Astrocyte (in vitro differentiated cells and primary cell): ENCODE data around the gene RBSN. TPM values are rescaled to one million over a fixed set of nuclear protein-coding genes. Genes with fewer than 3 reads are reported as not detected.

Experiments
- DNase-seq: peaks from one replicate; pipeline ENCODE4 v3.0.0-alpha.2; 2010; ENCODE audit warnings: low read depth
- FAIRE-seq: peaks from 2 replicates; lab custom pipeline; 2011; peaks lifted over from hg19 to GRCh38; lab: Jason Lieb, UNC
- H2AFZ ChIP-seq: 2 replicates; pipeline ENCODE4 v1.6.0; 2012; ENCODE audit warnings: low read depth, low read length, inconsistent platforms
- H3K27ac ChIP-seq: 2 replicates; pipeline ENCODE4 v1.5.1; 2011; ENCODE audit warnings: low read depth, low read length, inconsistent platforms
- H3K27me3 ChIP-seq: 2 replicates; pipeline ENCODE4 v1.6.0; 2011; ENCODE audit warnings: low read length, inconsistent platforms; ENCODE audit not compliant: insufficient read depth
- H3K36me3 ChIP-seq: 2 replicates; pipeline ENCODE4 v1.5.1; 2011; ENCODE audit warnings: low read length, inconsistent platforms; ENCODE audit not compliant: insufficient read depth
- H3K4me1 ChIP-seq: 2 replicates; pipeline ENCODE4 v1.5.1; 2011; ENCODE audit warnings: low read length, inconsistent platforms; ENCODE audit not compliant: insufficient read depth
- H3K4me2 ChIP-seq: 2 replicates; pipeline ENCODE4 v1.6.0; 2012; ENCODE audit warnings: low read length, inconsistent platforms
- H3K4me3 ChIP-seq: 2 replicates; pipeline ENCODE4 v1.5.1; 2011; ENCODE audit warnings: low read depth, mild to moderate bottlenecking, low read length, inconsistent platforms; ENCODE audit not compliant: insufficient read depth
- H3K79me2 ChIP-seq: 2 replicates; pipeline ENCODE4 v1.6.0; 2012; ENCODE audit warnings: mild to moderate bottlenecking, low read length, inconsistent platforms; ENCODE audit not compliant: insufficient read depth
- H3K9ac ChIP-seq: 2 replicates; pipeline ENCODE4 v1.6.0; 2012; ENCODE audit warnings: mild to moderate bottlenecking, low read length, inconsistent platforms
- H3K9me3 ChIP-seq: 2 replicates; pipeline ENCODE4 v1.5.1; 2012; ENCODE audit warnings: low read depth, mild to moderate bottlenecking, low read length, inconsistent platforms; ENCODE audit not compliant: insufficient read depth
- H4K20me1 ChIP-seq: 2 replicates; pipeline ENCODE4 v1.6.0; 2012; ENCODE audit warnings: low read length, inconsistent platforms; ENCODE audit not compliant: insufficient read depth
- H3K27ac Mint-ChIP-seq: one replicate; pipeline ENCODE4 v1.8.0; 2021; ENCODE audit warnings: mild to moderate bottlenecking, mixed read lengths; ENCODE audit not compliant: unreplicated experiment
- H3K27me3 Mint-ChIP-seq: one replicate; pipeline ENCODE4 v1.8.0; 2021; ENCODE audit warnings: low read depth, mixed read lengths; ENCODE audit not compliant: unreplicated experiment
- H3K36me3 Mint-ChIP-seq: one replicate; pipeline ENCODE4 v1.8.0; 2021; ENCODE audit warnings: low read depth, mixed read lengths; ENCODE audit not compliant: unreplicated experiment
- H3K4me1 Mint-ChIP-seq: one replicate; pipeline ENCODE4 v1.8.0; 2021; ENCODE audit warnings: low read depth, mixed read lengths; ENCODE audit not compliant: unreplicated experiment
- H3K4me3 Mint-ChIP-seq: one replicate; pipeline ENCODE4 v1.8.0; 2021; ENCODE audit warnings: mild to moderate bottlenecking, moderate library complexity, mixed read lengths; ENCODE audit not compliant: unreplicated experiment
- H3K9me3 Mint-ChIP-seq: one replicate; pipeline ENCODE4 v1.8.0; 2021; ENCODE audit warnings: mild to moderate bottlenecking, mixed read lengths; ENCODE audit not compliant: unreplicated experiment
- CTCF ChIP-seq: IDR thresholded peaks from 2 replicates; pipeline ENCODE4 v1.5.1; 2011; ENCODE audit warnings: low read depth, mild to moderate bottlenecking, inconsistent platforms, low read length, moderate library complexity; ENCODE audit not compliant: insufficient read depth
- EZH2 ChIP-seq: IDR thresholded peaks from 2 replicates; pipeline ENCODE4 v1.6.1; 2012; ENCODE audit warnings: mild to moderate bottlenecking, low read length, inconsistent platforms; ENCODE audit not compliant: insufficient read depth
- total RNA-seq: library from RNA; stranded (reverse); gene quantifications from 2 replicates; pipeline ENCODE4 v1.2.1, GENCODE V29; 2021

The RBSN gene
- total RNA-seq, 1 donor from 2014 or later: 20.3 TPM

- Mint-ChIP-seq H3K36me3 (peaks cover 20% of the 10 kb centered on the region), H3K4me1 (peaks cover 13% of the 10 kb centered on the region), H3K4me3 (peak overlapping the region; percentile 2), H3K9me3 (no peaks in the 10 kb centered on the region), H3K27me3 (no peaks in the 10 kb centered on the region), H3K27ac (peak overlapping the region; percentile 55)
- no peak for TF ChIP-seq EZH2
- no peak for TF ChIP-seq CTCF
- no peak overlapping the region for H3K27ac ChIP-seq
- DNase-seq: no peak
- H3K4me1 ChIP-seq: no peaks in the 10 kb centered on the region
- no peak overlapping the region for H2AFZ ChIP-seq
- peaks cover 74% of the 10 kb centered on the region for H3K79me2 ChIP-seq
- no peak overlapping the region for H3K4me2 ChIP-seq
- FAIRE-seq: no peak
- H3K27me3 ChIP-seq: no peaks in the 10 kb centered on the region
- peaks cover 33% of the 10 kb centered on the region for H3K36me3 ChIP-seq
- H3K9ac ChIP-seq: no peak overlapping the region
- H3K4me3 ChIP-seq: no peak overlapping the region
- H3K9me3 ChIP-seq: no peaks in the 10 kb centered on the region
- peaks cover 57% of the 10 kb centered on the region for H4K20me1 ChIP-seq
These were observed 46.4 kb downstream of the RBSN start for GRCh38 chr3:15052335-15053242.

- H3K4me3 Mint-ChIP-seq: no peak overlapping the region
- Histone ChIP-seq H3K27me3 (no peaks in the 10 kb centered on the region), H3K4me3 (no peak overlapping the region), H3K36me3 (peaks cover 40% of the 10 kb centered on the region), H3K9ac (no peak overlapping the region), H3K79me2 (peaks cover 64% of the 10 kb centered on the region), H3K9me3 (no peaks in the 10 kb centered on the region), H3K4me1 (no peaks in the 10 kb centered on the region), H3K27ac (no peak overlapping the region), H3K4me2 (no peak overlapping the region), H2AFZ (no peak overlapping the region), H4K20me1 (peaks cover 55% of the 10 kb centered on the region)
- H3K27me3 Mint-ChIP-seq: no peaks in the 10 kb centered on the region
- no peaks in the 10 kb centered on the region for H3K9me3 Mint-ChIP-seq
- H3K36me3 Mint-ChIP-seq: peaks cover 22% of the 10 kb centered on the region
- DNase-seq (no peak), FAIRE-seq (no peak)
- peaks cover 13% of the 10 kb centered on the region for H3K4me1 Mint-ChIP-seq
- no peak for TF ChIP-seq EZH2
- peak; percentile 62 for TF ChIP-seq CTCF
- H3K27ac Mint-ChIP-seq: no peak overlapping the region
These were observed 47.4 kb downstream of the RBSN start for GRCh38 chr3:15051531-15051930.
